CD4-positive, alpha-beta T cell treated with Interferon alpha-2 for 1 hour (primary cell): ENCODE results near the gene UTP14A.
"Not testable (repeated sequence)": the region's sequence is repeated elsewhere in the genome, so short reads cannot be mapped to it uniquely, and the experiment has no call there.

Experiments used
- DNase-seq, 2 donors: peaks; one replicate each; pipeline ENCODE4 v3.0.0-alpha.2; 2020 to 2022

UTP14A gene

GRCh38 chrX:129905787-129906580 lies at the start of gene UTP14A:
Gene UTP14A (plus strand): TSS chrX:129906164. CDS start chrX:129906211, 47 bp downstream.
- peak; percentile 84 to 88 for DNase-seq

GRCh38 chrX:129859134-129859533 lies 46.8 kb upstream of the UTP14A start:
- DNase-seq = not testable (repeated sequence)

- DNase-seq = not testable (repeated sequence)
These were observed 39.6 kb upstream of the UTP14A start for GRCh38 chrX:129866321-129866720.

- no peak for DNase-seq
These were observed 33.4 kb upstream of the UTP14A start for GRCh38 chrX:129872524-129872923.

GRCh38 chrX:129875669-129876068 lies 30.3 kb upstream of the UTP14A start:
- DNase-seq = no peak

- DNase-seq = no peak
These were observed 29.1 kb upstream of the UTP14A start for GRCh38 chrX:129876771-129877305.

GRCh38 chrX:129877401-129877800 lies 28.6 kb upstream of the UTP14A start:
- DNase-seq = no peak

- DNase-seq = no peak
These were observed 5.9 kb upstream of the UTP14A start for GRCh38 chrX:129900054-129900453.

- DNase-seq = no peak
These were observed 2.7 kb downstream of the UTP14A start for GRCh38 chrX:129908636-129909035.

GRCh38 chrX:129925305-129926092 lies 19.5 kb downstream of the UTP14A start:
- peak; percentile 75 to 81 for DNase-seq

- no peak for DNase-seq
These were observed 25.0 kb downstream of the UTP14A start for GRCh38 chrX:129930941-129931410.

- DNase-seq = peak; percentile 84 to 88
These were observed 25.5 kb downstream of the UTP14A start for GRCh38 chrX:129931411-129932015.

GRCh38 chrX:129932016-129932820 lies 26.3 kb downstream of the UTP14A start:
- DNase-seq = peak; percentile 89

- DNase-seq = peak; percentile 2 to 6
These were observed 26.9 kb downstream of the UTP14A start for GRCh38 chrX:129932821-129933321.

- no peak for DNase-seq
These were observed 27.7 kb downstream of the UTP14A start for GRCh38 chrX:129933700-129934099.

- DNase-seq = no peak
These were observed 28.5 kb downstream of the UTP14A start for GRCh38 chrX:129934461-129934860.

- DNase-seq = no peak
These were observed 29.0 kb downstream of the UTP14A start for GRCh38 chrX:129934952-129935351.

GRCh38 chrX:129938081-129938480 lies 32.1 kb downstream of the UTP14A start:
- no peak for DNase-seq

GRCh38 chrX:129939986-129940385 lies 34.0 kb downstream of the UTP14A start:
- no peak for DNase-seq

GRCh38 chrX:129940721-129941120 lies 34.8 kb downstream of the UTP14A start:
- no peak for DNase-seq

GRCh38 chrX:129945131-129945530 lies 39.2 kb downstream of the UTP14A start:
- no peak for DNase-seq

- DNase-seq = no peak
These were observed 47.3 kb downstream of the UTP14A start for GRCh38 chrX:129953334-129953648.
